Tibial nerve (tissue), 4 donors: Measurements from ENCODE around the gene SIRT1.

Source experiments
- EP300 ChIP-seq, 2 donors: sonication (generic); formaldehyde crosslinking; IDR thresholded peaks; one replicate each; pipeline ENCODE4 v1.6.1; 2017; ENCODE audit warnings: antibody characterized with exemption in 2 of 2, mild to moderate bottlenecking in 1 of 2
- POLR2A ChIP-seq, 2 donors: fragments of 450-650 bp; IDR thresholded peaks; one replicate each; pipeline ENCODE4 v1.6.1; 2017; ENCODE audit warnings: antibody characterized with exemption in 2 of 2, mild to moderate bottlenecking in 2 of 2, moderate library complexity in 2 of 2
- TF ChIP-seq, protein P1 (sequence below), 5 experiments: fragments of 200-600 bp in 3 of 5; fragments of 450-650 bp in 2 of 5; sonication (generic) in 3 of 5; IDR thresholded peaks; one replicate each; pipeline ENCODE4 v1.5.1; 2016 to 2019; ENCODE audit warnings: antibody characterized with exemption in 5 of 5, mild to moderate bottlenecking in 3 of 5, moderate library complexity in 2 of 5

DNA sequence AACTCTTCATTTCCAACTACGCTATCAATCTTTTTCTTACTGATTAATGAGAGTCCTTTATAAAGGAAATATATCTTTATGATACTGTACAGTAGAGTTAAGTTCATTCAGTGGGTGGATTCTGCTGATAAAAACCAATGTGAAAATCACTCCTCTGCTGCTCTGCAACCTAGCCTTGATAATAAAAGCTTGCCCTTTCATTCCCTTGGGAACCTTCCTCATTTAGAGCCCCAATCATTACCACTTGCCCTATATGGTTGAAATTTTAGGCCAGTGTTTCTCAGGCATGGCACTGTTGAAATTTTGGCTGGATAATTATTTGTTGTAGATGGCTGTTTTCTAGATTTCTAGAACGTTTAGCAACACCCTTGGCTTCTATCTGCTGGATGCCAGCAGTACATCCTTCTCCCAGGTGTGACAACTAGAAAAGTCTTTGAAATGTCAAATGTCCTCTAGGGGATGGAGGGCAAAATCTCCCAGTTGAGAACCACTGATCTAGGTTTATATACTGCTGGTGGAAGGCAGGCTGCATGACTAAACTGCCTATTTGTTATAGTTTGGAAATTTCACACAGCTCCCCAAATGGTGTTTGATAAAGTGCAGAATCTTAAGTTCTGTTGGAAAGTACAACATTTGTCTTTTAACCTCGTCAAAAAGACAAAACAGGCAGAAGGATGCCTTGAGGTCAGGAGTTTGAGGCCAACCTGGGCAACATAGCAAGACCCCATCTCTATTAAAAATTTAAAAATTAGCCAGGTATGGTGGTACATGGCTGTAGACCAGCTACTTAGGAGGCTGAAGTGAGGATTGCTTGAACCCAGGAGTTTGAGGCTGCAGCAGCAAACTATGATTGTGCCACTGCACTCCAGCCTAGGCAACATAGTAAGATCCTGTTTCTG lies 8.9 kb upstream of the SIRT1 start:
- TF ChIP-seq, protein P1, sequence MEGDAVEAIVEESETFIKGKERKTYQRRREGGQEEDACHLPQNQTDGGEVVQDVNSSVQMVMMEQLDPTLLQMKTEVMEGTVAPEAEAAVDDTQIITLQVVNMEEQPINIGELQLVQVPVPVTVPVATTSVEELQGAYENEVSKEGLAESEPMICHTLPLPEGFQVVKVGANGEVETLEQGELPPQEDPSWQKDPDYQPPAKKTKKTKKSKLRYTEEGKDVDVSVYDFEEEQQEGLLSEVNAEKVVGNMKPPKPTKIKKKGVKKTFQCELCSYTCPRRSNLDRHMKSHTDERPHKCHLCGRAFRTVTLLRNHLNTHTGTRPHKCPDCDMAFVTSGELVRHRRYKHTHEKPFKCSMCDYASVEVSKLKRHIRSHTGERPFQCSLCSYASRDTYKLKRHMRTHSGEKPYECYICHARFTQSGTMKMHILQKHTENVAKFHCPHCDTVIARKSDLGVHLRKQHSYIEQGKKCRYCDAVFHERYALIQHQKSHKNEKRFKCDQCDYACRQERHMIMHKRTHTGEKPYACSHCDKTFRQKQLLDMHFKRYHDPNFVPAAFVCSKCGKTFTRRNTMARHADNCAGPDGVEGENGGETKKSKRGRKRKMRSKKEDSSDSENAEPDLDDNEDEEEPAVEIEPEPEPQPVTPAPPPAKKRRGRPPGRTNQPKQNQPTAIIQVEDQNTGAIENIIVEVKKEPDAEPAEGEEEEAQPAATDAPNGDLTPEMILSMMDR (IDR thresholded peaks at IDR 0.05) = no peak
- no peak for TF ChIP-seq EP300 (IDR thresholded peaks at IDR 0.05)
- TF ChIP-seq POLR2A (IDR thresholded peaks at IDR 0.05) = no peak
